ENCODE data around the gene DDX10. TPM values are rescaled to one million over a fixed set of nuclear protein-coding genes. Genes with fewer than 3 reads are reported as not detected.
"Not testable (repeated sequence)": the region's sequence is repeated elsewhere in the genome, so short reads cannot be mapped to it uniquely, and the experiment has no call there.

DDX10 gene
- 40.1 and 40.4 TPM in 2 replicates for total RNA-seq (2014; rRNA removed; shearing (Covaris generic))

DNA sequence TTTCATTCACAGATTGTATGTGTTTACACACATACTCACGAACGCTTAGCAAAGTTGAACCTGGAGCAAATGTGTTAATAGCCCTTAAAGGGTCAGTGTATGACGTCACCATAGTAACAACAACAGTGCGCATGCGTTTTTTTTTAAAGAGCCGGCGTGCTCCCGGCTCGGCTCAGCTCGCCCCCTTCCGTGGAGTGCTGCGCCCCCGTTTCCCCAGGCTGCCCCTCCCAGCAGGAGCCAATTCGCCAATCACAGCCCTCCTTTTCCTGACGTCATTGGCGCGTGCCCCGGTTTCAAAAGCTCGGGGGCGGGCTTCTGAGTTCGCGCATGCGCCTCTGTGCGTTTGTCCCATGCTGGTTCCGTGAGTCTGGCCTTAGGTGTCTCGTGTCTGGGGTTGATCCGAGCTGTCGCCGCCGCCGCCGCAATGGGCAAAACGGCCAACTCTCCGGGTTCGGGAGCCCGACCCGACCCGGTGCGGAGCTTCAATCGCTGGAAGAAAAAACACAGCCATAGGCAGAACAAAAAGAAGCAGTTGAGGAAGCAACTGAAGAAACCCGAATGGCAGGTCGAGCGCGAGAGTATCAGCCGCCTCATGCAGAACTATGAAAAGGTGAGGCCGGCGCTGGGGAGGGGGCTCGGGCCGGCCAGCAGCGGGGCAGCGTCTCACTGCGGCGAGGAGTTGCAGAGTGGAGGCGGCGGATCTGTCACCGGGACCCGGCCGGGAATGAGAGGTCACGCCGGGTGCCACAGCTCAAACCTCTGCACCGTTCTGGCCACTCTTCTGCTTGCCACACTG, at the start of gene DDX10:
Gene DDX10, plus strand, starts transcription at position 340 of the 796 bp plus-strand sequence. Its CDS starts 85 bp downstream, at position 425.
- in situ Hi-C loops (cut with HindIII; ENCODE audit: low sequenced_read_pairs), result no loop called here
- peak; percentile 99 for DNase-seq (ENCODE audit: low spot score)

DNA sequence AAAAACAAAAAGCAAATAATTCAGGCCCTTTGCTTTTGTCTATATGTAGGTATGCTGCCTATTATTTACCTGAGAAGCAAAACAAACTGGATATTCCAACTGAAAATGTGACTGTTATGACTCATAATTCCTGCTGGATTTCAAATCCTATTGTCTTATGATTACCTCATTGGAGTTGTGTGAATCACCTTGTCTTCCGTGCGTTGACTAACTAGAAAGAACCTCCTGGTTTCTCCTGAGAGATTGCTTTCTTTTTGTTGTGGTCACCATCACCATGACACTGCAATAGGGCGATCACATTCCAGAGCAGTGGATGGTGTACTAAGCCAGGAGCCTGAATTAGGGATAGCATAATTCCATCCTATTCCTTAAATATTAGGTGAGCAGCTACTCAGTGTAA, 48.3 kb upstream of the DDX10 start:
- DNase-seq (ENCODE audit: low spot score), result no peak
- in situ Hi-C loops (cut with HindIII; ENCODE audit: low sequenced_read_pairs), result no loop called here

DNA sequence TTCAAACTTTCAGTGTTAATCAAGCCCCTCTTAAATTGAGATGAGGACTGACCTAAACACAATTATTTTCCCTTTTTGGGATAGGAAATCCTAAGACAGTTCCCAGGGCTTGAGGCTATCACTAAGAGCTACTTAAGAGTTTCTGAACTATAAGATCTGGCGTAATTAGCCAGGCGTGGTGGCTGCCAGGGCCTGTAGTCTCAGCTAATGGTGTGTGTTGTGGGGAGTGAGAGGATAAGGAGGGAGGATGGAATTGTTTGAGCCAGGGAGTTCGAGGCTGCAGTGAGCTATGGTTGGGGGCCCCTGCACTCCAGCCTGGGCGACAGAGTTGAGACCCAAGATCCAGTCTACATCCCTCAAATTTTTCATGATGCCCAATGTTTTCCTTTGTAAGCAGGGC, 47.8 kb upstream of the DDX10 start:
- in situ Hi-C loops (cut with HindIII; ENCODE audit: low sequenced_read_pairs), result no loop called here
- DNase-seq (ENCODE audit: low spot score), result no peak

DNA sequence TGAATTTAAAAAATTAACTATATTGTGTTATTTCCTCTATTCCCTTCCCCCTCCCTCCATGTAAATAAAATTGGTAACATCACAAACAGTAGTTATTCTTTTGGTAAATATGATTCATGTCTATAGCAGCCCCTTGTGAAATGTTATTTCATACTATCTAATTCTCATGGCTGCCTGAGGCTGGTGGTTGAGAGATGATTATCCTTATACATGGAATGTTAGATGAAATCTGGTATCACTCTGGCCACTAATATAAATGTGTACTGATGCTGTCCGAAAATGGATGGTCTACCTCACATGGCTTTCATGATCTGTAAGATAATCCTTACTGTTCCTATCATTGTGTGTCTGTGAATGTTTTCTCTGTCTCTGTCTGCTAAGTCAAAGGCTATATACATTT, 46.3 kb upstream of the DDX10 start:
- in situ Hi-C loops (cut with HindIII; ENCODE audit: low sequenced_read_pairs), result no loop called here
- DNase-seq (ENCODE audit: low spot score), result no peak

DNA sequence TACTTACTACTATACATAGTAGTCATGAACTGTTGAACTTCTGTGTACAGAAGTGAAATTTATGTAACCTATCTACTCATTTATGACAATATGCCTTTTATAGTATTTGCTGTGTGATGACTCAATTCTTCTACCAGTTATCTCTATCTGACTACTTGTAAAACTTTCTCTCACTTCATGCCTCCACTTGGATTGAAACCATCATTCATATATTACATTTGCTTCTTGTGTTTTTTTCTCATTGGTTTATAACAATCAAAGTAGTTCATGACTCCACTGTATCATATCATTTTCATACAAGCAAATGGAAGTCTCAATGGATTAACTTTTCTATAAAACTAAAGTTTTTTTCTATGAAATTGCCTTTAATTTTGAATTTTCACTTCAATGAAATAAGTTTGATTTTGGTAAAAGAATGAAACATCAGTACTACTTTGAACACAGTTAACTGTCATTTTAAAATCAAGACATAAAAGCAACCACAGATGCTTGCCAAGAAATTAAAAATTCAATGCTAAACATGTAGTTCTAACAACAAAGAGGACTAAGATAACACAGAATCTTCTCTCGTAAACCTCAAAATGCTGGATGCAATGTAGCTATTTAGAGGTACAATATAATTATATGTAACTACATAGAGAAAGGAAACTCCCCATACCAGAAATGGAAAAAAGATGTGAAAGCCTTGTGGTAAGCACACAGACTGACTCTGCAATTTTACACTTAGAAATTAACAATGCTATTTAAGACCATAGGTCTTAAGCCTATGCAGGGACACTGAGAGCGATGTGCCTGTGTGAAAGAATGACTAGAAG, 43.7 kb upstream of the DDX10 start:
- DNase-seq (ENCODE audit: low spot score), result no peak
- in situ Hi-C loops (cut with HindIII; ENCODE audit: low sequenced_read_pairs), result no loop called here

DNA sequence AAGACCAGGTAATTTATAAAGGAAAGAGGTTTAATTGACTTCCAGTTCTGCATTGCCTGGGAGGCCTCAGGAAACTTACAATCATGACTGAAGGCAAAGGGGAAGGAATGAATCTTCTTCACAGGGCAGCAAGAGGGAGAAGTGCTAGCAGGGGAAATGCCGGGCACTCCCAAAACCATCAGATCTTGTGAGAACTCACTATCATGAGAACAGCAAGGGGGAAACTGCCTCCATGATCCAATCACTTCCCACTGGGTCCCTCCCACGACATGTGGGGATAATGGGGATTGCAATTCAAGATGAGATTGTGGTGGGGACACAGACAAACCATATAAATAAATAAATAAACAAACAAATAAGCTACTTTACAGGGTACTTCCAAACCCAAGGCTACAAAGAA, 42.5 kb upstream of the DDX10 start:
- in situ Hi-C loops (cut with HindIII; ENCODE audit: low sequenced_read_pairs), result no loop called here
- DNase-seq (ENCODE audit: low spot score), result no peak

DNA sequence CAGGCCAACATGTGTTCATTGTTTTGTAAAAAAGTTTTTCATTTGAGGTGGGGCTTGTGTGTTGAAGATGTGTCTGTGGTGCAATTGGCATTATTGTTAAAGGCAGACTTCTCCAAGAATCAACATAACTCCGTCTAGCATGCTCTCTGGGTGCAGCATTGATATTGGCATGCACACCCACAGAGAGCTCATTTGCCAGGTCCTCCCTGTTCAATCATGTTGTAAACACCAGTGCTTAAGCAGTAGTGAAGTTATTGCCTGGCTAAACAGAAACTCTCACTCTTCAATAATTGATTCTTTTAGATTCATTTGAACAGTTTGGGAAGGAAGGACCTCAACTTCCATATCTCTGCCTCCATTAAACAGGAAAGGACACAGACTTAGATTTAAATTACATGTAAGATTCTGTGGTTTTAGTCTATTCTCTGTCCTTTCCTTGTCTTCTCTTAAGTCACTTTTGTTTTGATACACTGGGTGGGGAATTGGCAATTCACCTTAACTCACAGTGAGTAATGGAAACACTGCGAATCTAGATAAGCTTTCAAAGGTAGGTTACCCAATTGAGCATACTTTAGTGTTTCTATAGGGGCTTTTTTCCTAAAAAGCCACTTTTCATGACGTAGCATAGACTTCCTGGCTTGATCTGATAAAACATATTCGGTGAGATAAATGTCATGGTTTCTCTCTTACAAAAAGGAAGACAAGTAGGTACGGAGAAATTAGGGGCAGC, 40.5 kb upstream of the DDX10 start:
- no peak for DNase-seq (ENCODE audit: low spot score)
- in situ Hi-C loops (cut with HindIII; ENCODE audit: low sequenced_read_pairs), result no loop called here

DNA sequence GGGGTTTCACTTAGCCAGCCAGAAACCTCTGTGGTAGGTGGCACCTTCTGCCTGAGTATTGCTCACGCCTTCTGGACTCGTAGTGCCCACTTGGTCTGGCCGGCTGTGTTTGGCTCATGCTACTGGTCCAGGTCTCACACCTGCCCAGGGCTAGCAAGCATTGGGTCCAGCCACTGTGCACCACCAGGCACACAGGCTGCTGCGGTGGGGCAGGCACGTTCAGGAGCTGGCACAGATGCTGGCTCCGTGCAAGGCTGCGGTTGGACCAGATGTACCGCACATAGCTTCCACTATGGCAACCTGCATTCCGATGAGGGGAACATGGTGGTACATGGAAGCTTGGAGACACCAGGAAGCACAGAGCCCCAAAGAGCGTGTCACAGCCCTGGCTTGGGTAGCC, 36.5 kb upstream of the DDX10 start:
- in situ Hi-C loops (cut with HindIII; ENCODE audit: low sequenced_read_pairs), result no loop called here
- no peak for DNase-seq (ENCODE audit: low spot score)

DNA sequence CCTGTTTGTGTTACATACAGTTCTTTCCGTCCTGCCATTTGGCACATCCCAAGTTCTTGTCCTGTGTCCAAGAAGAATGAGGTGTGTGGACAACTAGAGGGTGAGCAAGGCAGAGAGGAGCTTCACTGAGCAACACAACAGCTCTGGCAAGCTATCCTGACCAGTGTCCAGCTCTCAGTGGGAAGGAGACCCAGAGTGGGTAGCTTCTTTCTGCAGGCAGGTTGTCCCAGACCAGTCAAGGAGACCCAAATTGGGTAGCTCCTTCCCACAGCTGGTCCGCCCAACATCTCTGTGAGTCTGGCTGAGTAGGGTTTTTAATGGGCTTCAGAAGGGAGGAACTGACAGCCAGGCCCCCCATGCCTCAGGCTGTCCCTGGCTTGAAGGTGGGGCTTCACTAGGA, 36.1 kb upstream of the DDX10 start:
- DNase-seq (ENCODE audit: low spot score), result no peak
- in situ Hi-C loops (cut with HindIII; ENCODE audit: low sequenced_read_pairs), result no loop called here

DNA sequence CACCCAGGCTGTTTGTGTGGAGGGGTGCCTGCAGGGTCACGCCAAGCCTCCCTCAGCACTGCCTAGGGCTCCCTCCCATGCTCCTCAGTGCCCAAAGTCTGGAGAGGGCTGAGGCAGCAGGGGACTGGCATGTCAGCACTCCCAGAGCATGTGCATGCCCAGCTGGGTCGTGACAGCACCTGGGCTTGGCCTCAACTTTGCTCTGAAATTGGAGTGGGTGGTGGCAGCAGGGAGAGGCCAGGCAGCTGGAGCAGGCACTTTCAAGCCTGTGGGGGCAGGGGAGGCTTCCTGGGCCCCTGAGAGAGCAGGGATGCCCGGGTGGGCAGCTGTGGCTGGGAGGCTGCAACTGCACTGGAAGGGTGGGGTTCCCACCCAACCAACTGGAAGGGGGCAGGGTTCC, 35.6 kb upstream of the DDX10 start:
- in situ Hi-C loops (cut with HindIII; ENCODE audit: low sequenced_read_pairs), result no loop called here
- no peak for DNase-seq (ENCODE audit: low spot score)

DNA sequence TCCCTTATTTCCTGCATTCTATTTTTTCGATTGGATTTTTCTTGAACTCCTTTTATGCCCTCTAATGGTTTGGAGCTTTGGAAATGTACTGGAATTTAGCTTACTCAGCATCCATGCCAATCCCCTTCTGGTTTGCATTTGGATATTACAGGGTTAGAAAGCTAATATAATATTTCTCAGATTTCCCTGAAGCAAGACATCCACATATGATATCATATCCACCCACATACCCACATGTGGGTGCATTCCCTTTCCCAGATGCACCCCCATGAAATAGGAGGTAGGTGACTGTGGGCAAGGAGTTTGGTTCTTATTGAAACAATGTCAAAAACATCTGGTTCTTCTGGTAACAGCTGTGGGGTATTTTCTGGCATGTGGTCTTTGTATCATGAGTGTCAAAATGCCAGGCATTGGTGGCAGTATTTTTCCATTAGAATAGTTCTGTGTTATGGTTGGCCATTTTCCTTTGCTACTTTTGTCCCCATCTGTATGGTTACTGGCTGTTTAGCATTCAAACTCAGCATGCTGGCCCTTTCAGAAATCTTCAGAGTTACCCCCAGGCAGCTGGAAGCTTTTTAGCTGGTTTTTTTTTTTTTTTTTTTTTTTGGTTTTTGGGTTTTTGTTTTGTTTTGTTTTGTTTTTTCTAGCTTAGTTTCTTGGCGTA, 32.7 kb upstream of the DDX10 start:
- in situ Hi-C loops (cut with HindIII; ENCODE audit: low sequenced_read_pairs), result no loop called here
- DNase-seq (ENCODE audit: low spot score), result no peak

DNA sequence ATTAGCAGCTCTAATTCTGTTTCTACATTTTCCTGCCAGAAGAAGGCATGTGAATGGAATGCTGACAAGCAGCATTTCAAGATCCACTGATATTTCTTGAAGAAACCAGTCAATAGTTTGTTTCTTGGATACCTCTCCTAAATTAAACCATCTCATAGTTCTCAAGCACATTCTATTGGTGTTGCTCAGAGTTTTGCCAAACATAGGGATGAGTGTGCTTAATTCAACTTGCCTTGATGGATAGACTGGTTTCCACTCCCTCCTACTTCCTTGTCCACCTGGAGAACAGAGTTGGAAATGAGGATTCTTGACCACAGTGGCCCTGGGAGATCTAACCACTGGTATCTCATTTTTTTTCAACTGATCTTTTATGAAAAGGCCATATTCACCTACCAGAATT, 29.8 kb upstream of the DDX10 start:
- in situ Hi-C loops (cut with HindIII; ENCODE audit: low sequenced_read_pairs), result no loop called here
- no peak for DNase-seq (ENCODE audit: low spot score)

DNA sequence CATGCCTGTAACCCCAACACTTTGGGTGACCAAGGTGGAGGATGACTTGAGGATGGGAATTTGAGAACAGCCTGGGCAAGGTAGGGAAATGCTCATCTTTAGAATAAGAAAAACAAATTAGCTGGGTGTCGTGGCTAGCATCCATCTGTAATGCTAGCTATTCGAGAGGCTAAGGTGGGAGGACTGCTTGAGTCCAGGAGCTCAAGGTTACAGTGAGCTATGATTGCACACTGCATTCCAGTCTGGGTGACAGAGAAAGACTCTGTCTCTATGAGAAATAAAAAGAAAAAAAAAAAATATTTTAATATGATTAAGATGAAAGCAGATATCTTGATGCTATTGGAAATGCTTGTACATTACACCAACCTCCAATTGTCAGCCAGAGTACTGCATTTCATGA, 28.6 kb upstream of the DDX10 start:
- in situ Hi-C loops (cut with HindIII; ENCODE audit: low sequenced_read_pairs), result no loop called here
- no peak for DNase-seq (ENCODE audit: low spot score)

DNA sequence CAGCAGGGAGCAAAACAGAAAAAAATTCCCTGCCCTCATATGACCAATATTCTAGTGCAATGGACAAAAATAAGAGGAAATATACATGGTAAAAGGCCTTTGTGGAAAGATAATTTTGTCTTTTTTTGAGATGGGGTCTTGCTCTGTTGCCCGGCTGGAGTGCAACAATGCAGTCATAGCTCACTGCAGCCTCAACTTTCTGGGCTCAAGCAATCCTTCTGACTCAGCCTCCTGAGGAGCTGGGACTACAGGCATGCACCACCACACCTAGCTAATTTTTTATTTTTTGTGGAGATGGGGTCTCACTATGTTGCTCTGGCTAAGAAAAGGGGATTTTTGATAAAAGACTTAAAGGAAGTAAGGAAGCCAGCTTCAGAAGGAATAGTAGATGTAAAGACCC, 25.7 kb upstream of the DDX10 start:
- in situ Hi-C loops (cut with HindIII; ENCODE audit: low sequenced_read_pairs), result no loop called here
- DNase-seq (ENCODE audit: low spot score), result no peak

DNA sequence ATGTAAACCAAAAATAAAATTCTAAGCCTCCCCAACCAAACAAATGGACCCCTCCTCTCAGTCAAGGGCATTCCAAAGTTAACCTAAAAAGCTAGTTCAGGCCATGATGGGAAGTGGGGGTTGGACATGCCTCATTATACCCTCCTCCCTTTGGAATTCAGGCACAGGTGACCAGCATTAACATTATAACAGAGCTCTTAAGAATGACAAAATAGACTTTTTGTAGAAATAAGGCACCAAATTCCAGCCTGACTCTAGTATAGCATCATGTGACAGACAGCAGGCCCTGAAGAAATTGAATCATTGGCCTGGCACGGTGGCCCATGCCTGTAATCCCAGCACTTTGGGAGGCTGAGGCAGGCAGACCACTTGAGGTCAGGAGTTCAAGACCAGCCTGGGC, 23.1 kb upstream of the DDX10 start:
- DNase-seq (ENCODE audit: low spot score); in situ Hi-C loops (cut with HindIII; ENCODE audit: low sequenced_read_pairs): not testable (repeated sequence)

DNA sequence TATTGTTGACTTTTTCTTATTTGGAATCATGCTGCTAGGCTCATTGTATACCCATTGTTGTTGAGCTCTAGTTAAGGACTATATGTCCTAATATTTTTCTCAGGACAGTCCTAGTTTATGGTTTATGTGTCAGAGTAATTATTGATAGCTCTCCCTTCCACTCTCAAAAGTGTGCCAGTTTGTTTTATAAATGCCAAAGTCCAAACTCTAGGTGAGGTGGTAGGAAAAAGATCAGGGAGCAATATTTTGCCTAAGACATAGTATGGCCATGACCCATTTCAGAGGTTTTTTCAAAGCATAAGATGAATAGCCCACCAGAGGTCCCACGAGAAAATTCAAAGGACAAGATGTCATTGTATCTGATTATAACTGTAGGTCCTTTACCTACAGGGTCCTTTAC, 20.9 kb upstream of the DDX10 start:
- in situ Hi-C loops (cut with HindIII; ENCODE audit: low sequenced_read_pairs), result no loop called here
- DNase-seq (ENCODE audit: low spot score), result no peak

DNA sequence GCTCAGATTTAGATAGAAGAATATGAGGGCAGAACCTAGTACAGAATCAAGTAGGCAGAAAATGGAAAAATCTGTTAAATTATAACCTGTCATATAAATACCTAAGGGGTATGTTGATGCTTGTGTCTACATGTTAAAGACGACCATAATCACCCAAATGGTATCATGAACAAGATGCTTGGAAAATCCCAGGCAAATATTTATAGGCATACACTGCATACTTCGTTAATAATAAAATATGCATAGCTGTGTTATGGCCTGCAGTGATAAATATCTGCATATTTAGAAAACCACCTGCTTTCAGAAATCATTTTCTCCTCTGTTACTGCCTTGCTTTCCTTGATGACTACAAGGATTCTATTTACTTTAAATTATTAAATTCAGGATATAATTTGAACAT, 18.9 kb upstream of the DDX10 start:
- in situ Hi-C loops (cut with HindIII; ENCODE audit: low sequenced_read_pairs), result no loop called here
- no peak for DNase-seq (ENCODE audit: low spot score)

DNA sequence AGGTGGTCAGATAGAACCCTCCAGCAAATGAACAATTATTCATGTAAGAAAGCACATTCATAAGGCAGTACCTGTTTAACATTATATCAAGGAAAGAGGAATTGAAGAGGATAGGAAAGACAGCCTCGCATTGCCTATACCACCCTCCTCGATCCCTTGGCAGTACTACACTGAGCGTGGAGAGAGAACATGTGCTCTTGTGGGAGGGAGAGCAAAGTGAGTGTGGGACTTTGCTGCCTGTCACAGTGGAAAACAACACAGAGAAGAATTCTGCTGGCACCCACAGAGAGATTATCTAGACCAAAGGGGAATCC, 17.5 kb upstream of the DDX10 start:
- DNase-seq (ENCODE audit: low spot score), result no peak
- in situ Hi-C loops (cut with HindIII; ENCODE audit: low sequenced_read_pairs), result no loop called here

DNA sequence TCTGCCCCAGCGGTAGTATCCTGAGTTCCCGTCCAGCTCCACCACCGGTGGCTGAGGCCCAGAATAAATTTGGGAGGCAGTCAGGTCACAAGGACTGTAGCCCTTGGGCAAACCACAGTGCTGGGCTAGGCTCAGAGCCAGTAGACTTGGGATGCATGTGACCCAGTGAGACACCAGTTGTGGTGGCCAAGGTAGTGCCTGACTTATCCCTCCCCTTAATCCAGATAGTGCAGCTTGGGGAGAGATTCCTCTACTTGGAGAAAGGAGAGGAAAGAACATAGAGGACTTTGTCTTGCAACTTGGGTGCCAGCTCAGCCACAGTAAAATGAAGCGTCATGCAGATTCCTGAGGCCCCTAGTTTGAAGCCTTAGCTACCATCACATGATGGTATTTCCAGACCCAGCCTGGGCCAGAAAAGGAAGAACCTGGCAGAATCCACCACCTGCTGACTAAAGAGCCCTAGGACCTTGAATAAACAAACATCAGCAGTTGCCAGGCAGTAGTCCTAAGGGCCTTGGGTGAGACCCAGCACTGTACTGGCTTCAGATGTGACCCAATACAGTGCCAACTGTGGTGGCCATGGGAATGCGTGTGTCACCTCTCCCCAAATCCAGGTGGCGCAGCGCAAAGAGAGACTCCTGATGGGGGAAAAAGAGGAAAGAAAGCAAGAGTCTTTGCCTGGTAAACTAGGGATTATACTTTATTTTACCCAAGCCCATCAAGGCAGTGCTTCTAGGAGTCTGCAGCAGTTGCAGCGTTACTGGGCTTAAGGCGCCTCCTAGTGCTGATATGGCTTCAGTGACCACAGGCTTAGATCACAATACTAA, 17.0 kb upstream of the DDX10 start:
- in situ Hi-C loops (cut with HindIII; ENCODE audit: low sequenced_read_pairs), result no loop called here
- DNase-seq (ENCODE audit: low spot score), result peak; percentile 90

Measured in G401 (cell line).